Stimulated activated CD8-positive, alpha-beta memory T cell treated with anti-CD3 and anti-CD28 coated beads, Interleukin-15, amount 100 ng/mL, for 24 hours (primary cell): ENCODE data around the gene ITSN1.
A peak's percentile ranks its signal among the peaks of the same experiment; 100 is the strongest.
"Not testable (repeated sequence)": the region's sequence is repeated elsewhere in the genome, so short reads cannot be mapped to it uniquely, and the experiment has no call there.

Experiments used
- DNase-seq: peaks from one replicate; pipeline ENCODE4 v3.0.0-alpha.2; 2020; ENCODE audit warnings: low read depth

ITSN1 gene

GRCh38 chr21:33894736-33895288 lies 252.5 kb downstream of the ITSN1 start:
- peak; percentile 36 for DNase-seq

- DNase-seq = no peak
These were observed 253.1 kb downstream of the ITSN1 start for GRCh38 chr21:33895356-33895755.

GRCh38 chr21:33896691-33897090 lies 254.4 kb downstream of the ITSN1 start:
- DNase-seq = no peak

GRCh38 chr21:33897098-33897497 lies 254.8 kb downstream of the ITSN1 start:
- no peak for DNase-seq

GRCh38 chr21:33897739-33898138 lies 255.4 kb downstream of the ITSN1 start:
- no peak for DNase-seq

GRCh38 chr21:33898586-33898985 lies 256.3 kb downstream of the ITSN1 start:
- no peak for DNase-seq

- no peak for DNase-seq
These were observed 256.9 kb downstream of the ITSN1 start for GRCh38 chr21:33899199-33899598.

- DNase-seq = no peak
These were observed 259.3 kb downstream of the ITSN1 start for GRCh38 chr21:33901412-33902288.

GRCh38 chr21:33902349-33902748 lies 260.0 kb downstream of the ITSN1 start:
- no peak for DNase-seq

- DNase-seq = no peak
These were observed 261.7 kb downstream of the ITSN1 start for GRCh38 chr21:33904041-33904440.

- no peak for DNase-seq
These were observed 266.5 kb downstream of the ITSN1 start for GRCh38 chr21:33908760-33909159.

- no peak for DNase-seq
These were observed 267.5 kb downstream of the ITSN1 start for GRCh38 chr21:33909756-33910155.

- DNase-seq = no peak
These were observed 271.9 kb downstream of the ITSN1 start for GRCh38 chr21:33914188-33914587.

- peak; percentile 86 for DNase-seq
These were observed 273.3 kb downstream of the ITSN1 start, which contains the start of gene ATP5PO for GRCh38 chr21:33915368-33916199. Gene ATP5PO, minus strand, starts transcription at chr21:33915804. Its CDS starts 41 bp downstream, at chr21:33915763.

GRCh38 chr21:33916200-33916567 lies 273.9 kb downstream of the ITSN1 start:
- no peak for DNase-seq

- no peak for DNase-seq
These were observed 275.1 kb downstream of the ITSN1 start for GRCh38 chr21:33917421-33917820.

- peak; percentile 92 for DNase-seq
These were observed 281.9 kb downstream of the ITSN1 start for GRCh38 chr21:33924079-33924765.

- no peak for DNase-seq
These were observed 282.4 kb downstream of the ITSN1 start for GRCh38 chr21:33924766-33925100.

- not testable (repeated sequence) for DNase-seq
These were observed 283.9 kb downstream of the ITSN1 start for GRCh38 chr21:33926248-33926647.

GRCh38 chr21:33931052-33931798 lies 288.9 kb downstream of the ITSN1 start:
- DNase-seq = not testable (repeated sequence)

GRCh38 chr21:33931799-33932390 lies 289.6 kb downstream of the ITSN1 start:
- DNase-seq = no peak
